ENCODE data around the gene RBM22. TPM values are rescaled to one million over a fixed set of nuclear protein-coding genes. Genes with fewer than 3 reads are reported as not detected.

RBM22 gene
- total RNA-seq, 1 experiment from 2014 or later = 34.0 TPM

DNA sequence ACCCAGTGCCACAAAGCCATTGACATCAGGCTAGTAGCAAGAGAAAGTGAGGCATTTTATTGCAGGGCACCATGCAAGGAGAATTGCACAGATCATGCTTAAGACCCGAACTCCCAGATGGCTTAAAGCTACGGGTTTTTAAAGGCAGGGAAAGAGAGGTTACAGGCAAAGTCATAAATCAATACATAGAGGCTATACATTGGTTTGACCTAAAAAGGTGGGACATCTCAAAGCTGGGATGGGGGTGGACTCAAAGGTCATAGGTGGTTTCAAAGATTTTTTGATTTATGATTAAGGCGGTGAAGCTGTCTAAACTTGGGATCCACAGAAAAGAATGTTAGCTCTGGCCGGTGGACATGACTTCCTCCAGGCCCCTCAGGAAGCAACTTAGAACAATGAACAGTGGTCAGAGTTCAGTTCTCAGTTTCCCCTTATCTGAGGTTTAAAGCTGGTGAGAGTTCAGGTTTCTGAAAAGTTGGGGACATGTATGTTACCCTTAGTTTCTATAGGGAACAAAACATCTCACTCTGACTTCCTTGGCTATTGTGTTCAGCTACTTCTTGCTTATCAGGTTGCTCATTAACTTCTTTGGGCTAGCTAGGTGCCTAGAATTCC lies 6.0 kb upstream of the RBM22 start:
- no peak overlapping the region for H3K27ac Mint-ChIP-seq
- H3K4me3 Mint-ChIP-seq = no peak overlapping the region
- no peaks in the 10 kb centered on the region for H3K9me3 Mint-ChIP-seq

DNA sequence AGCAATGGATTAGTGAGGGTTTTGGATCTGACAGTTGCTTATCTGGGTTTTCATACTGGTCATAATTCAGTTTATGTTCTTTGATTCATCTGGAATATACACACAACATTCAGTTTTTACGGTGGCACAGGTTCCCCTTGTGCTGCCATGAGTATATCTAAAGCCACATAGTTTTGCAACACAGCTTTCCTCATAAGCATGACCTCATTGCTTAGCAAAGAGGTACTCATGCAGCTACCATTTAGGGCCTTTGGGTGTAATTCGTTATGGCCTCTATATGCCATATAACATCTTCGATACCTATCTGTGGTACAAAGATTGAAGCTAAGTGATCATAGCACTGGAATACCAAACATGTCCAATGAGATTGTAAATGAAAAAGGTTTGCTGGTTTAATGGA lies 2.9 kb upstream of the RBM22 start:
- Mint-ChIP-seq H3K9me3 (no peaks in the 10 kb centered on the region), H3K4me3 (no peak overlapping the region), H3K27me3 (ENCODE audit: low read depth) (no peaks in the 10 kb centered on the region; the same call in 1 of the 2 replicates), H3K36me3 (peaks cover 7% of the 10 kb centered on the region; the same call in 1 of the 2 replicates), H3K27ac (no peak overlapping the region), H3K4me1 (peaks cover 2% of the 10 kb centered on the region; the same call in 1 of the 2 replicates)
- ChIA-PET POLR2A (no interaction called here), CTCF (interaction anchor here (0.8 to 1.6 kb wide), 2 partner anchors 129 to 144 kb away, joined by 3 to 4 read pairs; no protein-coding TSS in a partner anchor)
- ATAC-seq (no peak), DNase-seq (ENCODE audit: low spot score) (no peak)
- TF ChIP-seq TEAD4 (CRISPR knock-in tag; IDR thresholded peaks at IDR 0.05) (no peak), ZNF416 (CRISPR knock-in tag; IDR thresholded peaks at IDR 0.05) (no peak), ELF4 (CRISPR knock-in tag; IDR thresholded peaks at IDR 0.05; ENCODE audit: low read depth) (no peak), MXD4 (CRISPR knock-in tag; IDR thresholded peaks at IDR 0.05; ENCODE audit: borderline replicate concordance) (no peak), ZBTB21 (CRISPR knock-in tag; IDR thresholded peaks at IDR 0.05; ENCODE audit: borderline replicate concordance) (no peak), IRF2 (CRISPR knock-in tag; IDR thresholded peaks at IDR 0.05; ENCODE audit: borderline replicate concordance, low read depth) (no peak)
- TF ChIP-seq, protein P1, sequence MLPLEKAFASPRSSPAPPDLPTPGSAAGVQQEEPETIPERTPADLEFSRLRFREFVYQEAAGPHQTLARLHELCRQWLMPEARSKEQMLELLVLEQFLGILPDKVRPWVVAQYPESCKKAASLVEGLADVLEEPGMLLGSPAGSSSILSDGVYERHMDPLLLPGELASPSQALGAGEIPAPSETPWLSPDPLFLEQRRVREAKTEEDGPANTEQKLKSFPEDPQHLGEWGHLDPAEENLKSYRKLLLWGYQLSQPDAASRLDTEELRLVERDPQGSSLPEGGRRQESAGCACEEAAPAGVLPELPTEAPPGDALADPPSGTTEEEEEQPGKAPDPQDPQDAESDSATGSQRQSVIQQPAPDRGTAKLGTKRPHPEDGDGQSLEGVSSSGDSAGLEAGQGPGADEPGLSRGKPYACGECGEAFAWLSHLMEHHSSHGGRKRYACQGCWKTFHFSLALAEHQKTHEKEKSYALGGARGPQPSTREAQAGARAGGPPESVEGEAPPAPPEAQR (CRISPR knock-in tag; IDR thresholded peaks at IDR 0.05) = no peak
- TF ChIP-seq, protein P2, sequence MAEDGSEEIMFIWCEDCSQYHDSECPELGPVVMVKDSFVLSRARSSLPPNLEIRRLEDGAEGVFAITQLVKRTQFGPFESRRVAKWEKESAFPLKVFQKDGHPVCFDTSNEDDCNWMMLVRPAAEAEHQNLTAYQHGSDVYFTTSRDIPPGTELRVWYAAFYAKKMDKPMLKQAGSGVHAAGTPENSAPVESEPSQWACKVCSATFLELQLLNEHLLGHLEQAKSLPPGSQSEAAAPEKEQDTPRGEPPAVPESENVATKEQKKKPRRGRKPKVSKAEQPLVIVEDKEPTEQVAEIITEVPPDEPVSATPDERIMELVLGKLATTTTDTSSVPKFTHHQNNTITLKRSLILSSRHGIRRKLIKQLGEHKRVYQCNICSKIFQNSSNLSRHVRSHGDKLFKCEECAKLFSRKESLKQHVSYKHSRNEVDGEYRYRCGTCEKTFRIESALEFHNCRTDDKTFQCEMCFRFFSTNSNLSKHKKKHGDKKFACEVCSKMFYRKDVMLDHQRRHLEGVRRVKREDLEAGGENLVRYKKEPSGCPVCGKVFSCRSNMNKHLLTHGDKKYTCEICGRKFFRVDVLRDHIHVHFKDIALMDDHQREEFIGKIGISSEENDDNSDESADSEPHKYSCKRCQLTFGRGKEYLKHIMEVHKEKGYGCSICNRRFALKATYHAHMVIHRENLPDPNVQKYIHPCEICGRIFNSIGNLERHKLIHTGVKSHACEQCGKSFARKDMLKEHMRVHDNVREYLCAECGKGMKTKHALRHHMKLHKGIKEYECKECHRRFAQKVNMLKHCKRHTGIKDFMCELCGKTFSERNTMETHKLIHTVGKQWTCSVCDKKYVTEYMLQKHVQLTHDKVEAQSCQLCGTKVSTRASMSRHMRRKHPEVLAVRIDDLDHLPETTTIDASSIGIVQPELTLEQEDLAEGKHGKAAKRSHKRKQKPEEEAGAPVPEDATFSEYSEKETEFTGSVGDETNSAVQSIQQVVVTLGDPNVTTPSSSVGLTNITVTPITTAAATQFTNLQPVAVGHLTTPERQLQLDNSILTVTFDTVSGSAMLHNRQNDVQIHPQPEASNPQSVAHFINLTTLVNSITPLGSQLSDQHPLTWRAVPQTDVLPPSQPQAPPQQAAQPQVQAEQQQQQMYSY (CRISPR knock-in tag; IDR thresholded peaks at IDR 0.05) = no peak

More for the DNA sequence above, 6.0 kb upstream of the RBM22 start:
- CTCF ChIA-PET = no interaction called here
- TF ChIP-seq, protein P3, sequence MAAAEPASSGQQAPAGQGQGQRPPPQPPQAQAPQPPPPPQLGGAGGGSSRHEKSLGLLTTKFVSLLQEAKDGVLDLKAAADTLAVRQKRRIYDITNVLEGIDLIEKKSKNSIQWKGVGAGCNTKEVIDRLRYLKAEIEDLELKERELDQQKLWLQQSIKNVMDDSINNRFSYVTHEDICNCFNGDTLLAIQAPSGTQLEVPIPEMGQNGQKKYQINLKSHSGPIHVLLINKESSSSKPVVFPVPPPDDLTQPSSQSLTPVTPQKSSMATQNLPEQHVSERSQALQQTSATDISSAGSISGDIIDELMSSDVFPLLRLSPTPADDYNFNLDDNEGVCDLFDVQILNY (CRISPR knock-in tag; IDR thresholded peaks at IDR 0.05) = no peak
- TF ChIP-seq, protein P4, sequence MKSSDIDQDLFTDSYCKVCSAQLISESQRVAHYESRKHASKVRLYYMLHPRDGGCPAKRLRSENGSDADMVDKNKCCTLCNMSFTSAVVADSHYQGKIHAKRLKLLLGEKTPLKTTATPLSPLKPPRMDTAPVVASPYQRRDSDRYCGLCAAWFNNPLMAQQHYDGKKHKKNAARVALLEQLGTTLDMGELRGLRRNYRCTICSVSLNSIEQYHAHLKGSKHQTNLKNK (CRISPR knock-in tag; IDR thresholded peaks at IDR 0.05) = no peak
- TF ChIP-seq ZNF416 (CRISPR knock-in tag; IDR thresholded peaks at IDR 0.05) (no peak), ETV6 (CRISPR knock-in tag; IDR thresholded peaks at IDR 0.05) (no peak), GRHL2 (CRISPR knock-in tag; IDR thresholded peaks at IDR 0.05; ENCODE audit: insufficient replicate concordance, severe bottlenecking) (no peak), SP1 (CRISPR knock-in tag; conservative IDR thresholded peaks at IDR 0.05) (no peak), RORB (CRISPR knock-in tag; IDR thresholded peaks at IDR 0.05) (no peak), GABPB1 (CRISPR knock-in tag; IDR thresholded peaks at IDR 0.05) (no peak), SMAD3 (CRISPR knock-in tag; IDR thresholded peaks at IDR 0.05; ENCODE audit: borderline replicate concordance) (no peak), TP53 (CRISPR knock-in tag; IDR thresholded peaks at IDR 0.05) (no peak), TEAD1 (CRISPR knock-in tag; IDR thresholded peaks at IDR 0.05) (no peak), NFE2L1 (CRISPR knock-in tag; IDR thresholded peaks at IDR 0.05) (no peak), MYBL2 (CRISPR knock-in tag; IDR thresholded peaks at IDR 0.05) (no peak), CREM (CRISPR knock-in tag; IDR thresholded peaks at IDR 0.05) (no peak), OVOL2 (CRISPR knock-in tag; IDR thresholded peaks at IDR 0.05; ENCODE audit: borderline replicate concordance) (no peak), NR3C1 (CRISPR knock-in tag; conservative IDR thresholded peaks at IDR 0.05; ENCODE audit: low read depth) (no peak)
- TF ChIP-seq, protein P5, sequence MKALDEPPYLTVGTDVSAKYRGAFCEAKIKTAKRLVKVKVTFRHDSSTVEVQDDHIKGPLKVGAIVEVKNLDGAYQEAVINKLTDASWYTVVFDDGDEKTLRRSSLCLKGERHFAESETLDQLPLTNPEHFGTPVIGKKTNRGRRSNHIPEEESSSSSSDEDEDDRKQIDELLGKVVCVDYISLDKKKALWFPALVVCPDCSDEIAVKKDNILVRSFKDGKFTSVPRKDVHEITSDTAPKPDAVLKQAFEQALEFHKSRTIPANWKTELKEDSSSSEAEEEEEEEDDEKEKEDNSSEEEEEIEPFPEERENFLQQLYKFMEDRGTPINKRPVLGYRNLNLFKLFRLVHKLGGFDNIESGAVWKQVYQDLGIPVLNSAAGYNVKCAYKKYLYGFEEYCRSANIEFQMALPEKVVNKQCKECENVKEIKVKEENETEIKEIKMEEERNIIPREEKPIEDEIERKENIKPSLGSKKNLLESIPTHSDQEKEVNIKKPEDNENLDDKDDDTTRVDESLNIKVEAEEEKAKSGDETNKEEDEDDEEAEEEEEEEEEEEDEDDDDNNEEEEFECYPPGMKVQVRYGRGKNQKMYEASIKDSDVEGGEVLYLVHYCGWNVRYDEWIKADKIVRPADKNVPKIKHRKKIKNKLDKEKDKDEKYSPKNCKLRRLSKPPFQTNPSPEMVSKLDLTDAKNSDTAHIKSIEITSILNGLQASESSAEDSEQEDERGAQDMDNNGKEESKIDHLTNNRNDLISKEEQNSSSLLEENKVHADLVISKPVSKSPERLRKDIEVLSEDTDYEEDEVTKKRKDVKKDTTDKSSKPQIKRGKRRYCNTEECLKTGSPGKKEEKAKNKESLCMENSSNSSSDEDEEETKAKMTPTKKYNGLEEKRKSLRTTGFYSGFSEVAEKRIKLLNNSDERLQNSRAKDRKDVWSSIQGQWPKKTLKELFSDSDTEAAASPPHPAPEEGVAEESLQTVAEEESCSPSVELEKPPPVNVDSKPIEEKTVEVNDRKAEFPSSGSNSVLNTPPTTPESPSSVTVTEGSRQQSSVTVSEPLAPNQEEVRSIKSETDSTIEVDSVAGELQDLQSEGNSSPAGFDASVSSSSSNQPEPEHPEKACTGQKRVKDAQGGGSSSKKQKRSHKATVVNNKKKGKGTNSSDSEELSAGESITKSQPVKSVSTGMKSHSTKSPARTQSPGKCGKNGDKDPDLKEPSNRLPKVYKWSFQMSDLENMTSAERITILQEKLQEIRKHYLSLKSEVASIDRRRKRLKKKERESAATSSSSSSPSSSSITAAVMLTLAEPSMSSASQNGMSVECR (CRISPR knock-in tag; IDR thresholded peaks at IDR 0.05; ENCODE audit: borderline replicate concordance) = no peak
- TF ChIP-seq, protein P6, sequence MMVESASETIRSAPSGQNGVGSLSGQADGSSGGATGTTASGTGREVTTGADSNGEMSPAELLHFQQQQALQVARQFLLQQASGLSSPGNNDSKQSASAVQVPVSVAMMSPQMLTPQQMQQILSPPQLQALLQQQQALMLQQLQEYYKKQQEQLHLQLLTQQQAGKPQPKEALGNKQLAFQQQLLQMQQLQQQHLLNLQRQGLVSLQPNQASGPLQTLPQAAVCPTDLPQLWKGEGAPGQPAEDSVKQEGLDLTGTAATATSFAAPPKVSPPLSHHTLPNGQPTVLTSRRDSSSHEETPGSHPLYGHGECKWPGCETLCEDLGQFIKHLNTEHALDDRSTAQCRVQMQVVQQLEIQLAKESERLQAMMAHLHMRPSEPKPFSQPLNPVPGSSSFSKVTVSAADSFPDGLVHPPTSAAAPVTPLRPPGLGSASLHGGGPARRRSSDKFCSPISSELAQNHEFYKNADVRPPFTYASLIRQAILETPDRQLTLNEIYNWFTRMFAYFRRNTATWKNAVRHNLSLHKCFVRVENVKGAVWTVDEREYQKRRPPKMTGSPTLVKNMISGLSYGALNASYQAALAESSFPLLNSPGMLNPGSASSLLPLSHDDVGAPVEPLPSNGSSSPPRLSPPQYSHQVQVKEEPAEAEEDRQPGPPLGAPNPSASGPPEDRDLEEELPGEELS (CRISPR knock-in tag; IDR thresholded peaks at IDR 0.05) = no peak
- TF ChIP-seq, protein P7, sequence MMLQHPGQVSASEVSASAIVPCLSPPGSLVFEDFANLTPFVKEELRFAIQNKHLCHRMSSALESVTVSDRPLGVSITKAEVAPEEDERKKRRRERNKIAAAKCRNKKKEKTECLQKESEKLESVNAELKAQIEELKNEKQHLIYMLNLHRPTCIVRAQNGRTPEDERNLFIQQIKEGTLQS (CRISPR knock-in tag; conservative IDR thresholded peaks at IDR 0.05) = no peak
- ATAC-seq (no peak), DNase-seq (ENCODE audit: low spot score) (no peak)
- Mint-ChIP-seq H3K4me1 (peaks cover 4% of the 10 kb centered on the region; the same call in 1 of the 2 replicates), H3K27me3 (ENCODE audit: low read depth) (no peaks in the 10 kb centered on the region; the same call in 1 of the 2 replicates), H3K36me3 (peaks cover 10% of the 10 kb centered on the region)
- POLR2A ChIA-PET = no interaction called here

All from WTC11 (cell line).